ENCODE data around the gene SHB.

SHB gene

DNA sequence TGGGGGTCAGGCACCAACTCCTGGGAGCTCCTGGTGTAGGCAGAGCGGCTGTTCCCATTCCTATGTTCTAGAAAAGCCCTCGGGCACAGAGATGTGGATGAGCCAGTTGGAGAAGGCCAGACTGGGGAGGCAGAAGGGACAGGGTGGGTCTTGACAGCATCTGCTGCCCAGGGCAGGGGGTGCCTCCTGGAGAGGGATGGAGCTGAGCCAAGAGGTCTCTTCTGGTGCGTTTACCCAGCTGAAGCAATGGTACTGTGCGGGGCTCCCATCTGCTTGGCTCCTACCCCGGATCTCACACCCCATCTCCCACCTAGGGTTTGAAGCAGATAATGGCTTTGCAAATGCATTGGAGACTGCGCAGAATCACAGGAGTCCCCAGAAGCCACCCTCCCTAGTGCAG, 41.3 kb downstream of the SHB start:
- peak overlapping the region; percentile 22 for H4K91ac ChIP-seq (ENCODE audit: low read length)
- no peak overlapping the region for H2BK5ac ChIP-seq (ENCODE audit: low read depth, low read length, poor library complexity, severe bottlenecking)
- H3K14ac ChIP-seq (ENCODE audit: low read length in 2 of 2): no peak overlapping the region
- peak overlapping the region in 1 of 2 experiments; percentile 98 for H2BK12ac ChIP-seq (ENCODE audit: low read length in 2 of 2)
- H3K27me3 ChIP-seq (ENCODE audit: control insufficient read depth in 1 of 2, insufficient read depth in 1 of 2, low read length in 2 of 2): no peaks in the 10 kb centered on the region
- H4K8ac ChIP-seq (ENCODE audit: low read length): no peak overlapping the region
- no peak overlapping the region for H3K4me2 ChIP-seq (ENCODE audit: low read length, poor library complexity, severe bottlenecking)
- peak overlapping the region in 1 of 2 experiments; percentile 96 for H3K4ac ChIP-seq (ENCODE audit: low read depth in 1 of 2, low read length in 2 of 2)
- no peak overlapping the region for H2AFZ ChIP-seq (ENCODE audit: low read depth, low read length)
- H2BK120ac ChIP-seq (ENCODE audit: low read depth, low read length): peak overlapping the region; percentile 35
- peaks cover 0 to 11% of the 10 kb centered on the region in 2 experiments for H3K36me3 ChIP-seq (ENCODE audit: control insufficient read depth in 1 of 2, insufficient read depth in 2 of 2, low read depth in 1 of 2, low read length in 2 of 2)
- no peaks in the 10 kb centered on the region for H3K9me3 ChIP-seq (ENCODE audit: control insufficient read depth, low read length)
- DNase-seq: no peak
- H3K4me1 ChIP-seq (ENCODE audit: control insufficient read depth, insufficient read depth, low read depth, low read length): peaks cover 69% of the 10 kb centered on the region
- no peak overlapping the region for H3K23ac ChIP-seq (ENCODE audit: low read length in 2 of 2)
- WGBS: 89% methylated on average over 6 of the region's 6 CpGs
- H2AK5ac ChIP-seq (ENCODE audit: low read length, severe bottlenecking): peak overlapping the region; percentile 28
- no peaks in the 10 kb centered on the region for H3K79me1 ChIP-seq (replicated peaks; ENCODE audit: low read length, poor library complexity, severe bottlenecking)
- peak overlapping the region; percentile 85 for H3K27ac ChIP-seq (ENCODE audit: low read length, poor library complexity, severe bottlenecking)
- peak overlapping the region; percentile 3 to 29 for H3K18ac ChIP-seq (ENCODE audit: low read depth in 1 of 2, low read length in 2 of 2)
- H2BK15ac ChIP-seq (ENCODE audit: low read depth, poor library complexity, severe bottlenecking): peak overlapping the region; percentile 84
- no peak overlapping the region for H3K4me3 ChIP-seq (ENCODE audit: insufficient read depth in 1 of 2, low read depth in 1 of 2, low read length in 2 of 2)
- no peak overlapping the region for H3K9ac ChIP-seq (ENCODE audit: low read length)

DNA sequence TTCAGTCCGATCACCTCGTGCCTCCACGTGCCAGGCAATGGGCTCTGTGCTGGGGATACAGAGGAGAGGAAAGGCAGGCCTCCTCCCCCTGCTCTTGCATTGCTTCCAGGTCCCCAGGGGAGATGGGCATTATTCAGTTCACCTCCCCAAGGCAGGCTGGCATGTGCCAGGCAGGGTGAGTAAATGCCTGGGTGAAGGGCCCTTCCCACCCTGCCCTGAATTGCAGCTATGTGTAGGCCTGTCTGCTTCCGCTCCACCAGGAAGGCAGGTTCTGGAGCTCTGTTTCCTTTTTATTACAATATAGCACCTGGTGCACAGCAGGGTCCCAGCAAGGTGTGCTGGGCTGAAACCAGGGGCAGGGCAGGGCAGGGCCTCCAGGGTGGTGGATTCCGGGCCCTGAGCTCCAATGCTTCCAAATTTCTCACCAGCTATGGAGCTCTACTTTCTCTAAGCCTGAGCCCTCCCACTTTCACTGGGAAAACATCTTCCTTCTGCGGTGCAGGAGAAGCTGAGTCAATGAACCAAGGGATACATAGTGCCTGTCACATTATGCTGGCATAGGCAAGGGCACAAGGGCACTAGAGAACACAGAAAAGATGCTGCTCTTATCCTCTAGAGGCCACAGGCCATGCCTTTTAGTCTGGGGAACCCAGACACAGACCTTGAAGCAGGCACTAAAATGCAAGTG, 42.0 kb downstream of the SHB start:
- Histone ChIP-seq H2BK120ac (ENCODE audit: low read depth, low read length) (peak overlapping the region; percentile 43), H3K4me2 (ENCODE audit: low read length, poor library complexity, severe bottlenecking) (no peak overlapping the region), H2AK5ac (ENCODE audit: low read length, severe bottlenecking) (peak overlapping the region; percentile 28), H4K91ac (ENCODE audit: low read length) (peak overlapping the region; percentile 90), H3K9me3 (ENCODE audit: control insufficient read depth, low read length) (no peaks in the 10 kb centered on the region), H3K14ac (ENCODE audit: low read length in 2 of 2) (peak overlapping the region in 1 of 2 experiments; percentile 99), H3K4me3 (ENCODE audit: insufficient read depth in 1 of 2, low read depth in 1 of 2, low read length in 2 of 2) (peak overlapping the region in 1 of 2 experiments; percentile 5), H3K27me3 (ENCODE audit: control insufficient read depth in 1 of 2, insufficient read depth in 1 of 2, low read length in 2 of 2) (no peaks in the 10 kb centered on the region), H3K79me1 (replicated peaks; ENCODE audit: low read length, poor library complexity, severe bottlenecking) (peaks cover 1% of the 10 kb centered on the region), H3K9ac (ENCODE audit: low read length) (peak overlapping the region; percentile 76), H3K4me1 (ENCODE audit: control insufficient read depth, insufficient read depth, low read depth, low read length) (peaks cover 68% of the 10 kb centered on the region), H2BK15ac (ENCODE audit: low read depth, poor library complexity, severe bottlenecking) (peak overlapping the region; percentile 12), H3K4ac (ENCODE audit: low read depth in 1 of 2, low read length in 2 of 2) (peak overlapping the region; percentile 37 to 96), H3K23ac (ENCODE audit: low read length in 2 of 2) (peak overlapping the region in 1 of 2 experiments; percentile 75), H2AFZ (ENCODE audit: low read depth, low read length) (no peak overlapping the region), H2BK5ac (ENCODE audit: low read depth, low read length, poor library complexity, severe bottlenecking) (peak overlapping the region; percentile 63), H2BK12ac (ENCODE audit: low read length in 2 of 2) (peak overlapping the region; percentile 21 to 98), H4K8ac (ENCODE audit: low read length) (peak overlapping the region; percentile 30), H3K18ac (ENCODE audit: low read depth in 1 of 2, low read length in 2 of 2) (peak overlapping the region; percentile 78 to 99), H3K27ac (ENCODE audit: low read length, poor library complexity, severe bottlenecking) (peak overlapping the region; percentile 85), H3K36me3 (ENCODE audit: control insufficient read depth in 1 of 2, insufficient read depth in 2 of 2, low read depth in 1 of 2, low read length in 2 of 2) (peaks cover 3 to 18% of the 10 kb centered on the region in 2 experiments)
- WGBS: 68% methylated on average over 6 of the region's 6 CpGs
- DNase-seq: no peak

DNA sequence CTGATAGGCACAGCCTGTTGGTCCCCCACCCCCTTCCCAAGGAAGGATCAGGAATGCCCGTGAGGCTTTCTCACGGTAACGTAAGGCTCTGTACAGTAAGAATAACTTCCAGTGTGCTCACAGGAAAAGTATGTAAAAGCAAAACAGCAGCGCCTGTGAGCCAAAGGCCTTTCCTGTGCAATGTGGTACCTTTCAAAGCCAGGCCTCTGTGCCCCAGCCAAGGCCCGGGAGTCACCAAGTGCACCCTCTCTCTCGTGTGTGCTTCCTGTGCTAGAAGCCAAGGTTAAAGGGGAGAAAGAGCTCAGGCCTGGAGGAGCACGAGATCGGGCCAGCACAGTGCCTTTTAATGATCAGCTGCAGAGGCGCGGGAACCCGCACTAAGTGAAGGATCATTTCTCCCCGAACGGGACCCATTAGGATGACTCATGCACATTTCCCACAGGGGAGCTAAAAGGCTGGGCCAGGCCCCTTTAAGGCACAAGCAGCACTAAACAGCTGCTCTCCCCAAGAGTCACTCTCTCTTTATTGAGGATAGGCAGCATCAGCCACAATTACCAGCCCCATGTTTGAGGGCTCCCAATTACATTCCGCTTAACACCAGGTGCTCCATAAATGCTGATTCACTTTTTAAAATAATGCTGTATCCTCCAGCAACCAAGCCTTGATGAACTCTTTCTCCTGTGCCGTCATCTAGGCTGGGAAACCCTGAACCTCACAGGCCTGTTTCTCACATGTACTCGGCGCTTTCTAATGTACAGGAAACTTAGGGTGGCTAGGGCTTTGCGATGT, 42.8 kb downstream of the SHB start:
- Histone ChIP-seq H3K9me3 (ENCODE audit: control insufficient read depth, low read length) (no peaks in the 10 kb centered on the region), H2AFZ (ENCODE audit: low read depth, low read length) (no peak overlapping the region), H4K8ac (ENCODE audit: low read length) (peak overlapping the region; percentile 30), H3K18ac (ENCODE audit: low read depth in 1 of 2, low read length in 2 of 2) (peak overlapping the region; percentile 78 to 99), H3K27ac (ENCODE audit: low read length, poor library complexity, severe bottlenecking) (peak overlapping the region; percentile 85), H4K91ac (ENCODE audit: low read length) (peak overlapping the region; percentile 90), H2BK12ac (ENCODE audit: low read length in 2 of 2) (peak overlapping the region; percentile 2 to 98), H2BK15ac (ENCODE audit: low read depth, poor library complexity, severe bottlenecking) (no peak overlapping the region), H3K23ac (ENCODE audit: low read length in 2 of 2) (peak overlapping the region in 1 of 2 experiments; percentile 75), H3K14ac (ENCODE audit: low read length in 2 of 2) (peak overlapping the region in 1 of 2 experiments; percentile 99), H3K4me1 (ENCODE audit: control insufficient read depth, insufficient read depth, low read depth, low read length) (peaks cover 68% of the 10 kb centered on the region), H3K79me1 (replicated peaks; ENCODE audit: low read length, poor library complexity, severe bottlenecking) (peaks cover 1% of the 10 kb centered on the region), H3K4me3 (ENCODE audit: insufficient read depth in 1 of 2, low read depth in 1 of 2, low read length in 2 of 2) (peak overlapping the region in 1 of 2 experiments; percentile 22), H3K9ac (ENCODE audit: low read length) (peak overlapping the region; percentile 76), H3K4me2 (ENCODE audit: low read length, poor library complexity, severe bottlenecking) (peak overlapping the region; percentile 24), H3K36me3 (ENCODE audit: control insufficient read depth in 1 of 2, insufficient read depth in 2 of 2, low read depth in 1 of 2, low read length in 2 of 2) (peaks cover 7 to 22% of the 10 kb centered on the region in 2 experiments), H2AK5ac (ENCODE audit: low read length, severe bottlenecking) (peak overlapping the region; percentile 28), H2BK120ac (ENCODE audit: low read depth, low read length) (peak overlapping the region; percentile 90), H3K27me3 (ENCODE audit: control insufficient read depth in 1 of 2, insufficient read depth in 1 of 2, low read length in 2 of 2) (no peaks in the 10 kb centered on the region), H2BK5ac (ENCODE audit: low read depth, low read length, poor library complexity, severe bottlenecking) (peak overlapping the region; percentile 75), H3K4ac (ENCODE audit: low read depth in 1 of 2, low read length in 2 of 2) (peak overlapping the region; percentile 37 to 96)
- WGBS: 15% methylated on average over 18 of the region's 18 CpGs
- peak; percentile 97 for DNase-seq

DNA sequence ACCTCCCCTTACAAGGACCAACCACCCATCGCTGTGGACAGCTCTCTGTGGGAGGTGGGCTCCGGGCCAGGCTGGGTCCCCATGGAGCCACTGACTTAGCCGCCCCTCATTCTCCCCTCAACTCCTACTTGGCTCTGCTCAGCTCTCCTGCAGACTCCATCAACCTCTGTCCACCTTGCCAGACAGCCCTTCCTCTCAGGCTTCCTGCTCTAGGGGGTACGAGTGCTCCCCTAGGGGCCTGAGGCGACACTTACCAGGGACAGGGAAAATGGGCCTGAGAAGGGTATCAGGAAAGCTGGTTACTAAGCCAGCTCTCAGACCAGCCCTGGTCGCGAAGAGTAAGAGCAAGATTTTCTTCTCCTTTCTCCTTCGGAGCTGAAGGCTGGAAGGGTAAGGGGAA, 43.9 kb downstream of the SHB start:
- Histone ChIP-seq H3K4me1 (ENCODE audit: control insufficient read depth, insufficient read depth, low read depth, low read length) (peaks cover 72% of the 10 kb centered on the region), H3K23ac (ENCODE audit: low read length in 2 of 2) (no peak overlapping the region), H4K8ac (ENCODE audit: low read length) (peak overlapping the region; percentile 5), H3K9ac (ENCODE audit: low read length) (peak overlapping the region; percentile 76), H2BK15ac (ENCODE audit: low read depth, poor library complexity, severe bottlenecking) (no peak overlapping the region), H3K4ac (ENCODE audit: low read depth in 1 of 2, low read length in 2 of 2) (peak overlapping the region; percentile 3 to 88), H2BK5ac (ENCODE audit: low read depth, low read length, poor library complexity, severe bottlenecking) (peak overlapping the region; percentile 0), H3K4me2 (ENCODE audit: low read length, poor library complexity, severe bottlenecking) (no peak overlapping the region), H4K91ac (ENCODE audit: low read length) (peak overlapping the region; percentile 40), H3K18ac (ENCODE audit: low read depth in 1 of 2, low read length in 2 of 2) (peak overlapping the region; percentile 75 to 82), H2AFZ (ENCODE audit: low read depth, low read length) (no peak overlapping the region), H2BK12ac (ENCODE audit: low read length in 2 of 2) (peak overlapping the region; percentile 1 to 57), H2BK120ac (ENCODE audit: low read depth, low read length) (peak overlapping the region; percentile 90), H3K27ac (ENCODE audit: low read length, poor library complexity, severe bottlenecking) (peak overlapping the region; percentile 85), H3K14ac (ENCODE audit: low read length in 2 of 2) (peak overlapping the region in 1 of 2 experiments; percentile 58), H3K36me3 (ENCODE audit: control insufficient read depth in 1 of 2, insufficient read depth in 2 of 2, low read depth in 1 of 2, low read length in 2 of 2) (peaks cover 7 to 24% of the 10 kb centered on the region in 2 experiments), H2AK5ac (ENCODE audit: low read length, severe bottlenecking) (peak overlapping the region; percentile 10), H3K79me1 (replicated peaks; ENCODE audit: low read length, poor library complexity, severe bottlenecking) (peaks cover 3% of the 10 kb centered on the region), H3K4me3 (ENCODE audit: insufficient read depth in 1 of 2, low read depth in 1 of 2, low read length in 2 of 2) (no peak overlapping the region), H3K9me3 (ENCODE audit: control insufficient read depth, low read length) (no peaks in the 10 kb centered on the region), H3K27me3 (ENCODE audit: control insufficient read depth in 1 of 2, insufficient read depth in 1 of 2, low read length in 2 of 2) (no peaks in the 10 kb centered on the region)
- DNase-seq: no peak
- WGBS: 81% methylated on average over 8 of the region's 8 CpGs

Measured in mesenchymal stem cell (in vitro differentiated cells and primary cell).